ENCODE results near the gene MBD5.

GRCh38 chr2:148258124-148258523, 237.2 kb downstream of the MBD5 start:
- TF ChIP-seq CTCF (IDR thresholded peaks at IDR 0.05), result no peak
- no peak for TF ChIP-seq MEF2A (IDR thresholded peaks at IDR 0.05; ENCODE audit: borderline replicate concordance, low read depth)
- no peak for TF ChIP-seq RAD21 (IDR thresholded peaks at IDR 0.05; ENCODE audit: low read length)
- no peak for TF ChIP-seq EP300 (IDR thresholded peaks at IDR 0.05; ENCODE audit: borderline replicate concordance in 1 of 2, low read depth in 1 of 2, low read length in 1 of 2)
- TF ChIP-seq SIN3A (IDR thresholded peaks at IDR 0.05; ENCODE audit: borderline replicate concordance, low read depth, low read length), result no peak
- no peak for TF ChIP-seq RCOR1 (IDR thresholded peaks at IDR 0.05; ENCODE audit: low read length)
- no peak for TF ChIP-seq RFX5 (IDR thresholded peaks at IDR 0.05; ENCODE audit: low read length)
- no peak for TF ChIP-seq GABPA (IDR thresholded peaks at IDR 0.05; ENCODE audit: low read depth)

Measured in SK-N-SH (cell line).